H9 (cell line): ENCODE results near the gene RASA2. TPM values are rescaled to one million over a fixed set of nuclear protein-coding genes. Genes with fewer than 3 reads are reported as not detected.

ENCODE experiments used
- DNase-seq: peaks from one replicate; pipeline ENCODE4 v3.0.0-alpha.2; 2017
- H2AFZ ChIP-seq: one replicate; pipeline ENCODE4 v1.6.1; 2013; ENCODE audit warnings: mild to moderate bottlenecking, low read length, control low read depth, moderate library complexity
- H2AK5ac ChIP-seq: 2 replicates; pipeline ENCODE4 v1.6.1; 2013; ENCODE audit warnings: low read length, control low read depth, mixed read lengths; ENCODE audit not compliant: insufficient read length
- H2BK120ac ChIP-seq: one replicate; pipeline ENCODE4 v1.6.1; 2013; ENCODE audit warnings: low read depth, mild to moderate bottlenecking, low read length, control low read depth, inconsistent platforms; ENCODE audit not compliant: poor library complexity, severe bottlenecking
- H2BK12ac ChIP-seq: 2 replicates; pipeline ENCODE4 v1.6.1; 2013; ENCODE audit warnings: low read length, control low read depth, mixed read lengths, low read depth; ENCODE audit not compliant: insufficient read length
- H2BK15ac ChIP-seq: 2 replicates; pipeline ENCODE4 v1.6.1; 2013; ENCODE audit warnings: low read depth, low read length, control low read depth
- H2BK20ac ChIP-seq: one replicate; pipeline ENCODE4 v1.6.1; 2013; ENCODE audit warnings: low read depth, mild to moderate bottlenecking, low read length, control low read depth, inconsistent platforms; ENCODE audit not compliant: poor library complexity, severe bottlenecking
- H2BK5ac ChIP-seq: 2 replicates; pipeline ENCODE4 v1.6.1; 2013; ENCODE audit warnings: low read length, control low read depth, mixed read lengths; ENCODE audit not compliant: insufficient read length
- H3K14ac ChIP-seq: 2 replicates; pipeline ENCODE4 v1.6.1; 2013; ENCODE audit warnings: low read length, control low read depth; ENCODE audit not compliant: insufficient read depth
- H3K18ac ChIP-seq: 2 replicates; pipeline ENCODE4 v1.6.1; 2013; ENCODE audit warnings: low read depth, mild to moderate bottlenecking, mixed read lengths, low read length, control low read depth; ENCODE audit not compliant: insufficient read length
- H3K23ac ChIP-seq: 2 replicates; pipeline ENCODE4 v1.6.1; 2013; ENCODE audit warnings: low read length, control low read depth, mixed read lengths, low read depth; ENCODE audit not compliant: insufficient read length
- H3K23me2 ChIP-seq: 2 replicates; pipeline ENCODE4 v1.6.1; 2013; ENCODE audit warnings: low read depth, mild to moderate bottlenecking, mixed read lengths, low read length, control low read depth; ENCODE audit not compliant: insufficient read length, poor library complexity, severe bottlenecking
- H3K27ac ChIP-seq: 2 replicates; pipeline ENCODE4 v1.5.1; 2013; ENCODE audit warnings: low read length, control low read depth, mixed read lengths, low read depth; ENCODE audit not compliant: insufficient read length
- H3K27me3 ChIP-seq: 2 replicates; pipeline ENCODE4 v1.6.1; 2013; ENCODE audit warnings: low read length, control low read depth, inconsistent platforms; ENCODE audit not compliant: insufficient read depth
- H3K4ac ChIP-seq: 2 replicates; pipeline ENCODE4 v1.6.1; 2013; ENCODE audit warnings: low read depth, mild to moderate bottlenecking, control low read depth, inconsistent platforms, low read length, moderate library complexity
- H3K4me1 ChIP-seq: 2 replicates; pipeline ENCODE4 v1.6.1; 2013; ENCODE audit warnings: low read length, control low read depth, inconsistent platforms; ENCODE audit not compliant: insufficient read depth
- H3K4me2 ChIP-seq: 2 replicates; pipeline ENCODE4 v1.6.1; 2013; ENCODE audit warnings: low read length, control low read depth, mixed read lengths; ENCODE audit not compliant: insufficient read length, insufficient read depth
- H3K56ac ChIP-seq: 2 replicates; pipeline ENCODE4 v1.6.1; 2013; ENCODE audit warnings: low read depth, mild to moderate bottlenecking, mixed read lengths, low read length, control low read depth; ENCODE audit not compliant: insufficient read length
- H3K79me1 ChIP-seq: 2 replicates; pipeline ENCODE4 v1.6.1; 2013; ENCODE audit warnings: low read depth, mild to moderate bottlenecking, moderate library complexity, low read length, control low read depth, inconsistent platforms; ENCODE audit not compliant: insufficient read depth, poor library complexity, severe bottlenecking
- H3K79me2 ChIP-seq: 2 replicates; pipeline ENCODE4 v1.6.1; 2013; ENCODE audit warnings: low read length, control low read depth, inconsistent platforms; ENCODE audit not compliant: insufficient read depth
- H3K9ac ChIP-seq: 2 replicates; pipeline ENCODE4 v1.6.1; 2013; ENCODE audit warnings: low read length, control low read depth, mixed read lengths; ENCODE audit not compliant: insufficient read length; ENCODE audit errors: extremely low read depth
- H3K9me3 ChIP-seq: one replicate; pipeline ENCODE4 v1.6.1; 2013; ENCODE audit warnings: low read depth, low read length, inconsistent platforms; ENCODE audit not compliant: control insufficient read depth
- H3T11ph ChIP-seq: one replicate; pipeline ENCODE4 v1.6.1; 2013; ENCODE audit warnings: mild to moderate bottlenecking, low read length, control low read depth, inconsistent platforms
- H4K20me1 ChIP-seq: one replicate; pipeline ENCODE4 v1.6.1; 2013; ENCODE audit not compliant: control insufficient read depth, insufficient read length, insufficient read depth
- H4K5ac ChIP-seq: 2 replicates; pipeline ENCODE4 v1.6.1; 2013; ENCODE audit warnings: low read depth, mild to moderate bottlenecking, mixed read lengths, low read length, control low read depth; ENCODE audit not compliant: insufficient read length
- H4K8ac ChIP-seq: replicated peaks from 2 replicates; pipeline ENCODE4 v1.6.1; 2013; ENCODE audit warnings: low read length, control low read depth, mixed read lengths, low read depth; ENCODE audit not compliant: insufficient read length
- H4K91ac ChIP-seq: 2 replicates; pipeline ENCODE4 v1.6.1; 2013; ENCODE audit warnings: low read depth, mild to moderate bottlenecking, moderate library complexity, mixed read lengths, low read length, control low read depth; ENCODE audit not compliant: insufficient read length
- H3K27ac Mint-ChIP-seq, 3 experiments: 2 replicates in 2 of 3; 3 replicates in 1 of 3; pipeline ENCODE4 v1.8.0; 2020 to 2021; ENCODE audit warnings: mixed read lengths in 3 of 3, mild to moderate bottlenecking in 1 of 3, moderate library complexity in 1 of 3
- H3K27me3 Mint-ChIP-seq: 2 replicates; pipeline ENCODE4 v1.8.0; 2021; ENCODE audit warnings: low read depth, mild to moderate bottlenecking, moderate library complexity, mixed read lengths
- H3K36me3 Mint-ChIP-seq, 3 experiments: 2 replicates in 2 of 3; 3 replicates in 1 of 3; pipeline ENCODE4 v1.8.0; 2020 to 2021; ENCODE audit warnings: low read depth in 3 of 3, mixed read lengths in 3 of 3; ENCODE audit not compliant: insufficient read depth in 1 of 3
- H3K4me1 Mint-ChIP-seq, 2 experiments: 2 replicates each; pipeline ENCODE4 v1.8.0; 2020; ENCODE audit warnings: mixed read lengths in 2 of 2
- H3K4me3 Mint-ChIP-seq, 2 experiments: 2 replicates in 1 of 2; 3 replicates in 1 of 2; pipeline ENCODE4 v1.8.0; 2020 to 2021; ENCODE audit warnings: mild to moderate bottlenecking in 2 of 2, mixed read lengths in 2 of 2, moderate library complexity in 1 of 2
- H3K9me3 Mint-ChIP-seq, 2 experiments: 2 replicates in 1 of 2; 3 replicates in 1 of 2; pipeline ENCODE4 v1.8.0; 2020; ENCODE audit warnings: mild to moderate bottlenecking in 2 of 2, mixed read lengths in 2 of 2, moderate library complexity in 1 of 2
- WGBS: extraction: QIAGEN DNeasy Blood & Tissue Kit; methylation state at CpG from one replicate; pipeline ENCODE4 v1.1.7; 2013; ENCODE audit warnings: missing lambda C conversion rate, low lambda C conversion rate, mixed read lengths; ENCODE audit not compliant: insufficient read length; ENCODE audit errors: extremely low coverage; 5-methylcytosine and 5-hydroxymethylcytosine counted together
- total RNA-seq: library from RNA; stranded (reverse); gene quantifications from 2 replicates; pipeline ENCODE4 v1.2.1, GENCODE V29; 2021
- TF ChIP-seq, protein P1 (sequence below): fragments of 200-600 bp; sonication (generic); conservative IDR thresholded peaks from 3 replicates; pipeline ENCODE4 v1.8.0; 2021; ENCODE audit warnings: antibody characterized with exemption, mild to moderate bottlenecking

Gene RASA2
- total RNA-seq, 1 experiment from 2014 or later: 24.4 TPM

DNA sequence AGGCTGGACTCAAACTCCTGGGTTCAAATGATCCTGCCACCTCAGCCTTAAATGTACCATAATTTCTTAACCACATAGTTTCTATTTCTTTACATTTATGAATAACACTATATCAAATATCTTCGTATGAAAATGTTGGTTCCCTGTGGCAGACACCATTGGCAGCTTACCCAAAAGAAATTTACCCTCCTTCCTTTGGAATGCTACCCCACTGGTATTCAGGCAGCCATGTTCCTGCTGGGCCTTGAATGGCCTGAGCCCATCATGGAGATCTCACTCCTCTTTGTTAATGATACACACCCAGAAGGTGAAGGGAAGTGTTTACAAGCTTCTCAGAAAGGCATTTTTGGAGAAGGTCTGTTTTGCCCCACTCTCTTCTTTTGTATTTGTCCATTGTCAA is 157.0 kb downstream of the RASA2 start:
- H3K18ac ChIP-seq: no peak overlapping the region
- Mint-ChIP-seq H3K36me3 (no peaks in the 10 kb centered on the region), H3K9me3 (no peaks in the 10 kb centered on the region; a peak in 1 of 5 replicates), H3K4me1 (peaks cover 9 to 13% of the 10 kb centered on the region in 2 experiments), H3K27me3 (no peaks in the 10 kb centered on the region; the same call in 1 of the 2 replicates), H3K27ac (no peak overlapping the region), H3K4me3 (no peak overlapping the region)
- no peak overlapping the region for H4K5ac ChIP-seq
- no peak overlapping the region for H3K14ac ChIP-seq
- no peaks in the 10 kb centered on the region for H4K20me1 ChIP-seq
- H3K9me3 ChIP-seq: no peaks in the 10 kb centered on the region
- no peaks in the 10 kb centered on the region for H3K79me2 ChIP-seq
- H4K8ac ChIP-seq: no peak overlapping the region
- no peak overlapping the region for H2BK120ac ChIP-seq
- H2AK5ac ChIP-seq: no peak overlapping the region
- DNase-seq: no peak
- H3K27ac ChIP-seq: no peak overlapping the region
- no peak overlapping the region for H2BK20ac ChIP-seq
- no CpG with 5 or more reads among the region's 1 CpG for WGBS
- H3K27me3 ChIP-seq: no peaks in the 10 kb centered on the region; the same call in 1 of the 2 replicates
- no peak overlapping the region for H3K56ac ChIP-seq
- no peak overlapping the region for H2BK5ac ChIP-seq
- H3K4me1 ChIP-seq: no peaks in the 10 kb centered on the region
- no peak overlapping the region for H3T11ph ChIP-seq
- no peaks in the 10 kb centered on the region for H3K79me1 ChIP-seq
- no peak overlapping the region for H3K23ac ChIP-seq
- no peak overlapping the region for H2BK12ac ChIP-seq
- H3K23me2 ChIP-seq: no peaks in the 10 kb centered on the region
- TF ChIP-seq, protein P1, sequence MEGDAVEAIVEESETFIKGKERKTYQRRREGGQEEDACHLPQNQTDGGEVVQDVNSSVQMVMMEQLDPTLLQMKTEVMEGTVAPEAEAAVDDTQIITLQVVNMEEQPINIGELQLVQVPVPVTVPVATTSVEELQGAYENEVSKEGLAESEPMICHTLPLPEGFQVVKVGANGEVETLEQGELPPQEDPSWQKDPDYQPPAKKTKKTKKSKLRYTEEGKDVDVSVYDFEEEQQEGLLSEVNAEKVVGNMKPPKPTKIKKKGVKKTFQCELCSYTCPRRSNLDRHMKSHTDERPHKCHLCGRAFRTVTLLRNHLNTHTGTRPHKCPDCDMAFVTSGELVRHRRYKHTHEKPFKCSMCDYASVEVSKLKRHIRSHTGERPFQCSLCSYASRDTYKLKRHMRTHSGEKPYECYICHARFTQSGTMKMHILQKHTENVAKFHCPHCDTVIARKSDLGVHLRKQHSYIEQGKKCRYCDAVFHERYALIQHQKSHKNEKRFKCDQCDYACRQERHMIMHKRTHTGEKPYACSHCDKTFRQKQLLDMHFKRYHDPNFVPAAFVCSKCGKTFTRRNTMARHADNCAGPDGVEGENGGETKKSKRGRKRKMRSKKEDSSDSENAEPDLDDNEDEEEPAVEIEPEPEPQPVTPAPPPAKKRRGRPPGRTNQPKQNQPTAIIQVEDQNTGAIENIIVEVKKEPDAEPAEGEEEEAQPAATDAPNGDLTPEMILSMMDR: no peak
- no peak overlapping the region for H3K4ac ChIP-seq
- no peak overlapping the region for H3K4me2 ChIP-seq
- no peak overlapping the region for H4K91ac ChIP-seq
- H3K9ac ChIP-seq: no peak overlapping the region
- H2BK15ac ChIP-seq: no peak overlapping the region
- no peak overlapping the region for H2AFZ ChIP-seq
